ENCODE measurements around the gene KDM4E. TPM values are rescaled to one million over a fixed set of nuclear protein-coding genes. Genes with fewer than 3 reads are reported as not detected.
A peak's percentile ranks its signal among the peaks of the same experiment; 100 is the strongest.

The KDM4E gene
- total RNA-seq, 1 donor from 2014 or later = not detected

- H3K4me3 ChIP-seq (ENCODE audit: low read depth, low read length) = no peak overlapping the region
- peak; percentile 91 for DNase-seq (ENCODE audit: low read depth)
- no peak for TF ChIP-seq CTCF (conservative IDR thresholded peaks at IDR 0.05; ENCODE audit: low read depth, low read length)
Observed at GRCh38 chr11:95074792-95075563, 49.9 kb downstream of the KDM4E start.

GRCh38 chr11:95076416-95076815 is 51.4 kb downstream of the KDM4E start:
- peak; percentile 98 for DNase-seq (ENCODE audit: low read depth)
- TF ChIP-seq CTCF (conservative IDR thresholded peaks at IDR 0.05; ENCODE audit: low read depth, low read length) = no peak

GRCh38 chr11:95076981-95077380 is 51.9 kb downstream of the KDM4E start:
- no peak for DNase-seq (ENCODE audit: low read depth)
- TF ChIP-seq CTCF (conservative IDR thresholded peaks at IDR 0.05; ENCODE audit: low read depth, low read length) = no peak
- no peak overlapping the region for H3K4me3 ChIP-seq (ENCODE audit: low read depth, low read length)

More at GRCh38 chr11:95076416-95076815, 51.4 kb downstream of the KDM4E start:
- no peak overlapping the region for H3K4me3 ChIP-seq (ENCODE audit: low read depth, low read length)

Other genes starting within 250 kb of the KDM4E start
- gene CWC15, start 51.7 kb upstream of the KDM4E start, total RNA-seq = 37.0 and 48.5 TPM in 2 replicates
- 1.7 and 1.8 TPM in 2 replicates for gene KDM4D, start 51.5 kb upstream of the KDM4E start, total RNA-seq
- gene KDM4F, start 24.2 kb downstream of the KDM4E start, total RNA-seq = not detected in 2 replicates
- gene SRSF8, start 41.7 kb downstream of the KDM4E start, total RNA-seq = 16.9 and 21.3 TPM in 2 replicates
- gene ENDOD1, start 64.6 kb downstream of the KDM4E start, total RNA-seq = 23.2 and 36.6 TPM in 2 replicates
- gene SESN3, start 205.9 kb downstream of the KDM4E start, total RNA-seq = 1.6 and 4.9 TPM in 2 replicates